Neutrophil (primary cell): Measurements from ENCODE around the gene FGD4.

Source experiments
- H3K27ac ChIP-seq: fragments of 200-600 bp; sonication (generic); 2 replicates; pipeline ENCODE4 v1.5.1; 2016; ENCODE audit warnings: mild to moderate bottlenecking, moderate library complexity
- H3K27me3 ChIP-seq: fragments of 200-600 bp; sonication (generic); 2 replicates; pipeline ENCODE4 v1.6.0; 2016; ENCODE audit warnings: mild to moderate bottlenecking
- H3K36me3 ChIP-seq: fragments of 200-600 bp; sonication (generic); 2 replicates; pipeline ENCODE4 v1.5.1; 2017
- H3K4me1 ChIP-seq, 2 experiments: fragments of 200-600 bp in 1 of 2; sonication (generic) in 1 of 2; 1 replicate in 1 of 2; 2 replicates in 1 of 2; pipeline versions ENCODE4 v1.5.1 to v1.6.1; 2013 to 2016; ENCODE audit warnings: low read depth in 1 of 2, low read length in 1 of 2, mild to moderate bottlenecking in 1 of 2, moderate library complexity in 1 of 2; ENCODE audit not compliant: control insufficient read depth in 1 of 2, insufficient read depth in 1 of 2
- H3K4me3 ChIP-seq, 2 experiments: fragments of 200-600 bp in 1 of 2; sonication (generic) in 1 of 2; 1 replicate in 1 of 2; 2 replicates in 1 of 2; pipeline ENCODE4 v1.5.1; 2013 to 2016; ENCODE audit warnings: low read depth in 1 of 2, low read length in 1 of 2, mild to moderate bottlenecking in 1 of 2, moderate library complexity in 1 of 2
- H3K9me3 ChIP-seq: fragments of 200-600 bp; sonication (generic); 2 replicates; pipeline ENCODE4 v1.5.1; 2016
- TF ChIP-seq, protein P1 (sequence below): fragments of 200-600 bp; sonication (generic); IDR thresholded peaks from 2 replicates; pipeline ENCODE4 v1.5.1; 2016; ENCODE audit warnings: antibody characterized with exemption

Gene FGD4

DNA sequence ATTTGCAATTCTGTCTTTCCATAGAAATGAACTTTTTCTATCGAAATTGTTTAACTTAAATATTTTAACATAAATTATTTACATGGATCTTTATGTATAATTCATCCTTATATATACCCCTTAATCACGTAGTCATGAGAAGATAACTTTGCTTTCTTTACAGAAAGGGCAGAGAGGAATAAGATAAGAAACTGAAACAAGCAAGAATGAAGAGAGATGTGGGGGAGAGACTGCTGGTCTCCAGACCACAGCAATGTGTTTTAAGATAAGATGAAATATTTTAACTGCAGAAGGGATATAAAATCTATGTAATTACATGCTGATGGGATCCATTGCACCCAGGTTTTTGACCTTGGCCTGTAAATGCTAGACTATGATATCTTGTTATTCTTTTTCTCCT is 245.1 kb downstream of the FGD4 start:
- H3K4me1 ChIP-seq, result no peaks in the 10 kb centered on the region
- H3K27ac ChIP-seq, result no peak overlapping the region
- H3K4me3 ChIP-seq, result no peak overlapping the region
- H3K9me3 ChIP-seq, result no peaks in the 10 kb centered on the region
- H3K27me3 ChIP-seq, result no peaks in the 10 kb centered on the region
- H3K36me3 ChIP-seq, result peaks cover 83% of the 10 kb centered on the region
- TF ChIP-seq, protein P1, sequence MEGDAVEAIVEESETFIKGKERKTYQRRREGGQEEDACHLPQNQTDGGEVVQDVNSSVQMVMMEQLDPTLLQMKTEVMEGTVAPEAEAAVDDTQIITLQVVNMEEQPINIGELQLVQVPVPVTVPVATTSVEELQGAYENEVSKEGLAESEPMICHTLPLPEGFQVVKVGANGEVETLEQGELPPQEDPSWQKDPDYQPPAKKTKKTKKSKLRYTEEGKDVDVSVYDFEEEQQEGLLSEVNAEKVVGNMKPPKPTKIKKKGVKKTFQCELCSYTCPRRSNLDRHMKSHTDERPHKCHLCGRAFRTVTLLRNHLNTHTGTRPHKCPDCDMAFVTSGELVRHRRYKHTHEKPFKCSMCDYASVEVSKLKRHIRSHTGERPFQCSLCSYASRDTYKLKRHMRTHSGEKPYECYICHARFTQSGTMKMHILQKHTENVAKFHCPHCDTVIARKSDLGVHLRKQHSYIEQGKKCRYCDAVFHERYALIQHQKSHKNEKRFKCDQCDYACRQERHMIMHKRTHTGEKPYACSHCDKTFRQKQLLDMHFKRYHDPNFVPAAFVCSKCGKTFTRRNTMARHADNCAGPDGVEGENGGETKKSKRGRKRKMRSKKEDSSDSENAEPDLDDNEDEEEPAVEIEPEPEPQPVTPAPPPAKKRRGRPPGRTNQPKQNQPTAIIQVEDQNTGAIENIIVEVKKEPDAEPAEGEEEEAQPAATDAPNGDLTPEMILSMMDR, result no peak

DNA sequence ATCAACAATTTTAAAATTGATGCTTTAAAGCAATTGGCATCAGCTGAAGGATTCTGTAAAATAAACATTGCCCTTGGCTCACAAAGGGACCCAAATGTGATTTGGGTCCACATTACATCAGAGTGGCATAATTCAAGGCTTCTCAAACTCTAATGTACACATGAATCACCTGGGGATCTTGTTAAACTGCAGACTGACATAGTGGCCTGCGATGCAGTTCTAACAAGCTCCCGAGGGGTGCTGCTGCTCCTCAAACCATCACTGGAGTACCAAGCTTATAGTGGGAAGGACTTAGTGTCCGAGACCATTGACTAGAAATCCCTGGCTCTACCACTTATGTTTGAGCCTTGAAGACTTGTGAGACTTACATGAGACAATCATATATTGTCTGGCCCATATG is 247.9 kb downstream of the FGD4 start:
- Histone ChIP-seq H3K4me1 (no peaks in the 10 kb centered on the region), H3K27ac (no peak overlapping the region), H3K27me3 (no peaks in the 10 kb centered on the region), H3K36me3 (peaks cover 54% of the 10 kb centered on the region), H3K4me3 (no peak overlapping the region), H3K9me3 (no peaks in the 10 kb centered on the region)
- TF ChIP-seq, protein P1, result no peak

- no peaks in the 10 kb centered on the region for H3K27me3 ChIP-seq
- no peak overlapping the region for H3K27ac ChIP-seq
- no peaks in the 10 kb centered on the region for H3K9me3 ChIP-seq
- H3K4me3 ChIP-seq, result no peak overlapping the region
- H3K36me3 ChIP-seq, result peaks cover 24% of the 10 kb centered on the region
- TF ChIP-seq, protein P1, result no peak
- H3K4me1 ChIP-seq, result no peaks in the 10 kb centered on the region
These were observed 251.2 kb downstream of the FGD4 start for GRCh38 chr12:32650508-32650907.

DNA sequence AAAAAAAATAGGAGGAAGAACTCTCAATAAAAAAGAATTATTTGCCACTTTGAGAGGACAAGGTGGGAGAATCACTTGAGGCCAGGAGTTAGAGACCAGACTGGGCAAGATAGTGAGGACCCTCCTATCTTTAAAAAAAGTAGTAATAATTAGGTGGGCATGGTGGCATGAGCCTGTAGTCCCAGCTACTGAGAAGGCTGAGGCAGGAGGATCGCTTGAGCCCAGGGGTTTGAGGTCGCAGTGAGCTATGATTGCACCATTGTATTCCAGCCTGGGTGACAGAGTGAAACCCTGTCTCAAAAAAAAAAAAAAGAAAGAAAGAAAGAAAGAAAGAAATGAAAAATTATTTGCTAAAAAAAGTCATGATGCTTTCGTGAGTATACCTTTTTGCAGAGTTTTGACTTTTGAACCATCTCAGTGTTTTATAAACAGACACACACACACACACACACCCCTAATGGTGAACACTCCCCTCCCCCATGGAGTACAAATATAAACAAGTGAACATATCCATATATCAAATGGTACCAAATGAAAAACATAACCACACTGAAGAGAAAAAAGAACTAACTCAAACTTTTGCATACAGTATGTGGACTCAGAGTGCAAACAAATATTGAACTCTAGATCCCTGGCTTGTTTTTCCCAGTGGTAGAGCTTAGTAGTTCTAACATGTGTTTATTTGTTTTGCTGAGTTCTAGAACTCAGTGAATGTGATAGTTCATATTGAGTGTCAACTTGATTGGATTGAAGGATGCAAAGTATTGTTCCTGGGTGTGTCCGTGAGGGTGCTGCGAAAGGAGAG is 252.0 kb downstream of the FGD4 start:
- no peaks in the 10 kb centered on the region for H3K4me1 ChIP-seq
- no peaks in the 10 kb centered on the region for H3K27me3 ChIP-seq
- H3K36me3 ChIP-seq, result peaks cover 15% of the 10 kb centered on the region
- no peaks in the 10 kb centered on the region for H3K9me3 ChIP-seq
- H3K27ac ChIP-seq, result no peak overlapping the region
- TF ChIP-seq, protein P1, result no peak
- H3K4me3 ChIP-seq, result no peak overlapping the region

DNA sequence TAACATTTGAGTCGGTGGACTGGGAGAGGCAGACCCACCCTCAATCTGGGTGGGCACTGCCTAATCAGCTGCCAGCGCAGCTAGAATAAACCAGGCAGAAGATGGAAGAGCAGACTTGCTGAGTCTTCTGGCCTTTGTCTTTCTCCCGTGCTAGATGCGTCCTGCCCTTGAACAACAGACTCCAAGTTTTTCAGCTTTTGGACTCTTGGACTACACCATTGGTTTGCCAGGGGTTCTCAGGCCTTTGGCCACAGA is 252.5 kb downstream of the FGD4 start:
- Histone ChIP-seq H3K27me3 (no peaks in the 10 kb centered on the region), H3K4me3 (no peak overlapping the region), H3K4me1 (no peaks in the 10 kb centered on the region), H3K27ac (no peak overlapping the region), H3K36me3 (peaks cover 10% of the 10 kb centered on the region), H3K9me3 (no peaks in the 10 kb centered on the region)
- TF ChIP-seq, protein P1, result no peak
